Measurements from ENCODE around the gene FBXO24. TPM values are rescaled to one million over a fixed set of nuclear protein-coding genes. Genes with fewer than 3 reads are reported as not detected.

Gene FBXO24
- total RNA-seq, 6 experiments from 2014 or later, result 0.25 to 1.0 (median 0.45) TPM

DNA sequence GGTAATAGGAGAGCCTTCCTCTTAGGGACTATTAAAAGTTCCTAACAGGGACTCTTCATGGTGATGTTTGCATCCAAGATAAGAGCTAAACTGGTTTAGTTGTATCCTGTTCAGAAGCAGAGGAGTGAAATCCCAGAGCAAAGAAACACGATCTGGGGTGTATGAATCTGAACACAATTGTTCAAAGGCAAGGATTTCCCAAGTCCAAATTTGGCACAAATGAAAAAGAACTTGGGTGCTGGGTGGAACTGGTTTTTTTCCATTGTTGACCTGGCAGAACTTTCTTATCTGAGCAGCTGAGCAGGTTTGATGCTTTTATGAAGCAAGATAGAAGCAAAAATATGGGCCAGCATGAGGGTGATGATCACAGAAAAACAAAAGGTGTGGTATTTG, 41.2 kb upstream of the FBXO24 start:
- H3K36me3 ChIP-seq, result peaks cover 0 to 12% (median 7%) of the 10 kb centered on the region in 4 donors
- H3K4me3 ChIP-seq, result peak overlapping the region in 2 of 3 donors; percentile 9 to 33
- peak; percentile 20 for TF ChIP-seq POLR2A (IDR thresholded peaks at IDR 0.05)
- TF ChIP-seq, protein P1, sequence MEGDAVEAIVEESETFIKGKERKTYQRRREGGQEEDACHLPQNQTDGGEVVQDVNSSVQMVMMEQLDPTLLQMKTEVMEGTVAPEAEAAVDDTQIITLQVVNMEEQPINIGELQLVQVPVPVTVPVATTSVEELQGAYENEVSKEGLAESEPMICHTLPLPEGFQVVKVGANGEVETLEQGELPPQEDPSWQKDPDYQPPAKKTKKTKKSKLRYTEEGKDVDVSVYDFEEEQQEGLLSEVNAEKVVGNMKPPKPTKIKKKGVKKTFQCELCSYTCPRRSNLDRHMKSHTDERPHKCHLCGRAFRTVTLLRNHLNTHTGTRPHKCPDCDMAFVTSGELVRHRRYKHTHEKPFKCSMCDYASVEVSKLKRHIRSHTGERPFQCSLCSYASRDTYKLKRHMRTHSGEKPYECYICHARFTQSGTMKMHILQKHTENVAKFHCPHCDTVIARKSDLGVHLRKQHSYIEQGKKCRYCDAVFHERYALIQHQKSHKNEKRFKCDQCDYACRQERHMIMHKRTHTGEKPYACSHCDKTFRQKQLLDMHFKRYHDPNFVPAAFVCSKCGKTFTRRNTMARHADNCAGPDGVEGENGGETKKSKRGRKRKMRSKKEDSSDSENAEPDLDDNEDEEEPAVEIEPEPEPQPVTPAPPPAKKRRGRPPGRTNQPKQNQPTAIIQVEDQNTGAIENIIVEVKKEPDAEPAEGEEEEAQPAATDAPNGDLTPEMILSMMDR (IDR thresholded peaks at IDR 0.05), result no peak
- no peak for DNase-seq
- intact Hi-C loops (cut with DNase I), result no loop called here
- WGBS (ENCODE audit: insufficient coverage, low coverage, low lambda C conversion rate, missing lambda C conversion rate), result 9% methylated on average over 1 of the region's 1 CpG
- peak overlapping the region; percentile 87 to 93 (median 92) for H3K27ac ChIP-seq
- H3K27me3 ChIP-seq, result no peaks in the 10 kb centered on the region
- peaks cover 2 to 96% (median 34%) of the 10 kb centered on the region in 4 donors for H3K4me1 ChIP-seq
- no peaks in the 10 kb centered on the region for H3K9me3 ChIP-seq
- peak in 3 of 4 donors; percentile 2 to 32 (median 25) for ATAC-seq

DNA sequence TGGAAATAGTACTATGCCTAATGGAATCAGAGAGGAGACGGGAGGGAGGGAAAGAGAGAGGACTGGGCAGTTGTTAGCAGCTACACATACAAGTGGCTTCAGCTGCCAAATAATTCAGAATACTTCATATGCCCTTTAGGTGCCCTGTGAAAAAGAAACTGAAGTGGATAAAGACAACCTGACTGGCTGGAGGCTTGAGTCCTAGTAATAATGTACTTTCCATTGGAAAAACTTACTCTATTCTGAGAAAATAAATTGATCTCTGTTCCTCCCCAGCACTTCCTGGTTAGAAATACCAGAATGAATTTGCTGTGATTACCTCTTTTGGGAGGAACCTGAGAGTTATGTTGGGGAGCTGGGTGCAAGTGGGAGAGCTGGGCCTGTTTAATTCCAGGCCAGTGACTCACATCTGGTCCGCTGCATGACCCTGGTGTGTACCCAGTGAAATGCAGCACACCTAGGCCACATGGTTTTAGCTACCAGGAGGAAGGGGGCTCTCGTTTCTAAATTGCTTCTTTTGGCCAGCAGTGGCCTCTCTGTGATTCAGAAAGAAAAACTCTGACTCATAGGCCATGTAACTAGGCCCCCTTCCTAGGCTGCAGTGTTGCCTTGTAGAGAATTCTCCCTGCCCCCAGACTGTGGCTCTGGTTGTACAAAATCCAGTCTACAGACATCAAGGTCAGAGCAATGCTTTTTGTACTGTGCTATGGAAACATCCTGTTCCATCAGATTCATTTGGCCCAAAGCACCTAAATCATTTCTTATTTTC, 40.6 kb upstream of the FBXO24 start:
- Histone ChIP-seq H3K27ac (peak overlapping the region; percentile 87 to 93 (median 92)), H3K27me3 (no peaks in the 10 kb centered on the region), H3K9me3 (no peaks in the 10 kb centered on the region), H3K4me1 (peaks cover 2 to 94% (median 33%) of the 10 kb centered on the region in 4 donors), H3K4me3 (peak overlapping the region in 2 of 3 donors; percentile 9 to 33), H3K36me3 (peaks cover 0 to 18% (median 9%) of the 10 kb centered on the region in 4 donors)
- WGBS (ENCODE audit: insufficient coverage, low coverage, low lambda C conversion rate, missing lambda C conversion rate), result 6% methylated on average over 3 of the region's 3 CpGs
- ATAC-seq, result peak; percentile 49 to 71 (median 62)
- TF ChIP-seq, protein P1 (IDR thresholded peaks at IDR 0.05), result no peak
- TF ChIP-seq POLR2A (IDR thresholded peaks at IDR 0.05), result peak; percentile 10
- peak; percentile 60 to 69 (median 63) for DNase-seq
- intact Hi-C loops (cut with DNase I), result no loop called here

DNA sequence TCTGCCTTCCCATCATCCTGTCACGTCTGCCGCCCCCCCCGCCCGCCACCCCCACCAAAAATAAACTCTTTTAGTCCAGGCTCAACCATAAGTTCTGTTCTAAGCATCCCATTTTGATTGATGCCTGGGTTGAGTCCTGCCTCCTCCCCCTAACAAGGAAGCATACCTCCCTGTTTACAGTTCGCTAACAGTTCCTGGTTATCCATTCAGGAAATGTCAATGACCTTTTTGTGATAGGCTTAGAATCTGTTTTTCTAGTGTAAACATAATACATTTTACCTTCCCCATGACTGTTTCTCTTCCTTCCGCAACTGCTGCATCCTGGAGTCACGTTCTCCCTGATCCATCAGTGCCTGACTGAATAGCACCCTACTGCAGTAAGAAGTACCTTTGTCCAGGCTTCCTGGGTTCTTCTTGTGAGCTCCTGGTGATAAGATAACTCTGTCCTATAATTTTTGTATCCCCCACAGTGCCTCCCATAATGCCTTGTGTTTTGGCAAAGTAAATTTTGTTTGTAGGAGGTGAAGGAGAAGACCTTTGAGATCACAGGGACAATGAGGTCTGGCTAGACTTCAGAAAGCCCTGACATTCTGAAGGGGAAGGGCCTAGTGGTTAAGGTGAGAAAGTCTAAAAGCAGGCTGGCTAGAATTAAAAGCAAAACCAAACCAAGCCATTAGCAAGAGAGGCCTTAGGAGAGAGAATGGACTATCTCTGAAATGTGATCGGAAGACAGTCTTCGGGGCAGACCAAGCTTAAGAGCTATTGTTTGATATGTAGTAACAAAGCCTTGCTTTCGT, 39.8 kb upstream of the FBXO24 start:
- H3K4me3 ChIP-seq, result peak overlapping the region; percentile 8 to 33 (median 20)
- ATAC-seq, result peak; percentile 65 to 76 (median 66)
- DNase-seq, result no peak
- peak; percentile 25 for TF ChIP-seq POLR2A (IDR thresholded peaks at IDR 0.05)
- TF ChIP-seq, protein P1 (IDR thresholded peaks at IDR 0.05), result no peak
- no peaks in the 10 kb centered on the region for H3K27me3 ChIP-seq
- H3K4me1 ChIP-seq, result peaks cover 2 to 87% (median 32%) of the 10 kb centered on the region in 4 donors
- 9% methylated on average over 10 of the region's 10 CpGs for WGBS (ENCODE audit: insufficient coverage, low coverage, low lambda C conversion rate, missing lambda C conversion rate)
- peak overlapping the region; percentile 87 to 93 (median 92) for H3K27ac ChIP-seq
- peaks cover 2 to 24% (median 12%) of the 10 kb centered on the region in 4 donors for H3K36me3 ChIP-seq
- intact Hi-C loops (cut with DNase I), result no loop called here
- no peaks in the 10 kb centered on the region for H3K9me3 ChIP-seq

DNA sequence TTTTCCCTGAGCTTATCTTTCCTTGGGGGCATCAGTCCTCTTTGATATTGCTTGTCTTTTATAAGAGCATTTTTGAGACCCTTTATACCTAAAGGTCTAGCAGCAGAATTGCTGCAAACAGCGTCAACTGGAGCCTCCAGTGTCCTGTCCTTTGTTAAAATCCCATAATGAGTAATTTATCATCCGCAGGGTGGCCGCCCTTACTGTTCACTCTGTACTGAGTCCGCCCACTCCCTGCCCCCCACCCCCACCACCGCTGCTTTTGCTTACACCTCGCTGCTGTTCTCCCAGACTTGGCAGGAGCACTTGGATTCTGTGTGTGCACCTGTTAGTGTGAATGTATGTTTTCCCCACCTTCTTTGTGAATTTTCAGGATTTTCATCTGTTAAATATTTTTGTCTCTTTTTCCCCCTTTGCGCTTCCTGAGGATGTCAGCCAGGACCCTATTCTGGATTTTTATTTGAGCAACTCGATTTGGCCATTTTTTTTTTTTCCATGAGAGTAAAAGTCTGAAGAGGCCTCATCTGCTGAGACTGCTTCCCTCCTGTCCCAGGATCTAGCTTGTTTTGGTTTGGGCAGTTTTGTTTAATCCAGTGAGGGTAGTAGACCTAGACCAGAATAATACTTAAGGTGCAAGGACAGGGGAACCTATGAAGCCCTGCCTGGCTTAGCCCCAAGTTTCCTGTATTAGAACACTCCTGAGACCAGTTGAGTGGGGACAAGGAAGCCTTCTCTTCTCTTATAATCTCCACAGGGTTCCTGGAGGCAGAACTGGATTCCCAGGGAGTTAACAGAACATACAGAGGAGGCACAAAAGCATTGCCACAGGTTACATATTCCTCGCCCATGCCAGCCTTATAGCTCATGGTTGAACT, 39.0 kb upstream of the FBXO24 start:
- H3K4me3 ChIP-seq, result peak overlapping the region; percentile 8 to 33 (median 20)
- WGBS (ENCODE audit: insufficient coverage, low coverage, low lambda C conversion rate, missing lambda C conversion rate), result 16% methylated on average over 9 of the region's 9 CpGs
- H3K9me3 ChIP-seq, result no peaks in the 10 kb centered on the region
- ATAC-seq (peak; percentile 10 to 26 (median 15)), DNase-seq (peak in 1 of 3 donors; percentile 44)
- TF ChIP-seq, protein P1 (IDR thresholded peaks at IDR 0.05), result no peak
- no peak for TF ChIP-seq POLR2A (IDR thresholded peaks at IDR 0.05)
- intact Hi-C loops (cut with DNase I), result no loop called here
- peaks cover 2 to 32% (median 19%) of the 10 kb centered on the region in 4 donors for H3K36me3 ChIP-seq
- H3K27ac ChIP-seq, result peak overlapping the region; percentile 87 to 93 (median 92)
- H3K27me3 ChIP-seq, result no peaks in the 10 kb centered on the region
- H3K4me1 ChIP-seq, result peaks cover 2 to 78% (median 32%) of the 10 kb centered on the region in 4 donors

All from right lobe of liver (tissue), 6 donors.